Kidney (tissue), 22 donors: ENCODE data around the gene CHTF8. TPM values are rescaled to one million over a fixed set of nuclear protein-coding genes. Genes with fewer than 3 reads are reported as not detected.

Source experiments
- DNase-seq, 5 donors: peaks; one replicate each; pipeline ENCODE4 v3.0.0-alpha.2; 2013 to 2020
- FAIRE-seq: peaks from 2 replicates; lab custom pipeline; 2012; peaks lifted over from hg19 to GRCh38; lab: Jason Lieb, UNC
- H3K27ac ChIP-seq, 2 donors: one replicate each; pipeline ENCODE4 v1.7.0; 2013; ENCODE audit warnings: low read depth in 2 of 2, low read length in 2 of 2, inconsistent platforms in 1 of 2
- H3K27me3 ChIP-seq: one replicate; pipeline ENCODE4 v1.7.1; 2013; ENCODE audit warnings: low read length, inconsistent platforms; ENCODE audit not compliant: control insufficient read depth, insufficient read depth
- H3K36me3 ChIP-seq, 3 donors: one replicate each; pipeline versions ENCODE4 v1.7.0 to v1.7.1; 2013; ENCODE audit warnings: low read length in 3 of 3, control low read depth in 1 of 3, inconsistent platforms in 1 of 3; ENCODE audit not compliant: insufficient read depth in 3 of 3, control insufficient read depth in 2 of 3
- H3K4me1 ChIP-seq, 3 donors: one replicate each; pipeline versions ENCODE4 v1.7.0 to v1.7.1; 2013; ENCODE audit warnings: low read length in 3 of 3, inconsistent platforms in 1 of 3, low read depth in 1 of 3; ENCODE audit not compliant: control insufficient read depth in 2 of 3, insufficient read depth in 2 of 3
- H3K4me3 ChIP-seq, 3 donors: one replicate each; pipeline versions ENCODE4 v1.7.0 to v1.8.1; 2013; ENCODE audit warnings: low read length in 3 of 3, control low read depth in 1 of 3, inconsistent platforms in 1 of 3
- H3K9ac ChIP-seq, 3 donors: one replicate each; pipeline versions ENCODE4 v1.7.0 to v1.7.1; 2013; ENCODE audit warnings: low read length in 3 of 3, control low read depth in 1 of 3, inconsistent platforms in 1 of 3
- H3K9me3 ChIP-seq, 3 donors: one replicate each; pipeline versions ENCODE4 v1.7.0 to v1.7.1; 2013; ENCODE audit warnings: low read length in 3 of 3, control low read depth in 1 of 3, inconsistent platforms in 1 of 3; ENCODE audit not compliant: control insufficient read depth in 2 of 3, insufficient read depth in 1 of 3
- CTCF ChIP-seq: IDR thresholded peaks from 3 replicates; pipeline ENCODE4 v1.5.1; 2012; ENCODE audit warnings: mild to moderate bottlenecking, moderate library complexity, borderline replicate concordance; ENCODE audit not compliant: insufficient read depth; ENCODE audit errors: extremely low read depth
- intact Hi-C: fragments of 100-400 bp; cut with DNase I; formaldehyde crosslinking; loops from one replicate; pipeline ENCODE4 v1.11.1; 2022
- long read RNA-seq, 10 donors: library from polyadenylated mRNA in 1 of 10; unstranded in 1 of 10; transcript quantifications; one replicate each; pipeline ENCODE4 v2.0.0 and lab custom pipeline, GENCODE V29; 2021 to 2026
- polyA plus RNA-seq: library from polyadenylated mRNA; stranded (reverse); fragments of 350-450 nt; fragmentation: Illumina TruSeq; extraction: RNeasy Lipid Tissue Mini Kit (QIAGEN cat#74804); gene quantifications from one replicate; pipeline ENCODE4 v1.2.3, GENCODE V29; 2014; ENCODE audit warnings: low read depth, low replicate concordance; ENCODE audit not compliant: insufficient read depth
- total RNA-seq: library from RNA; stranded (reverse); fragmentation: NEBNext Ultra II Directional; extraction: Animal tissue kit (Norgen Biotek cat#: 25700); gene quantifications from one replicate; pipeline ENCODE4 v1.2.1, GENCODE V29; 2021
- donor health status: control.
- donor health status: control.
- donor health status: control.
- donor health status: control.
- donor health status: control.
- donor health status: DM: yes; HTN: yes; CAD: no.
- donor health status: Normal renal cell carcinoma (clear cell type).

CHTF8 gene
- 124 TPM for total RNA-seq
- 163 TPM for polyA plus RNA-seq
- long read RNA-seq, donor 1, transcript CHTF8-201 (1 exons, 2,561 nt) = major isoform, 48 of 76 reads
- long read RNA-seq, donor 1, transcript CHTF8-205 (3 exons, 856 nt) = minor isoform, 6 of 76 reads
- long read RNA-seq, donor 1, transcript CHTF8-203 (4 exons, 2,903 nt) = minor isoform, 15 of 76 reads
- long read RNA-seq, donor 1, partial matches to known transcripts = 0 of 76 reads
- long read RNA-seq, donor 1, other reads (novel, unspliced or antisense) = 0 of 76 reads
- long read RNA-seq, donor 2, transcript CHTF8-203 (4 exons, 2,903 nt) = minor isoform, 15 of 73 reads
- long read RNA-seq, donor 2, transcript CHTF8-202 (4 exons, 1,073 nt) = minor isoform, 6 of 73 reads
- long read RNA-seq, donor 2, transcript CHTF8-205 (3 exons, 856 nt) = minor isoform, 5 of 73 reads
- long read RNA-seq, donor 2, transcript CHTF8-201 (1 exons, 2,561 nt) = major isoform, 42 of 73 reads
- long read RNA-seq, donor 2, partial matches to known transcripts = 0 of 73 reads
- long read RNA-seq, donor 2, other reads (novel, unspliced or antisense) = 0 of 73 reads
- long read RNA-seq, donor 3, transcript CHTF8-205 (3 exons, 856 nt) = minor isoform, 12 of 124 reads
- long read RNA-seq, donor 3, transcript CHTF8-203 (4 exons, 2,903 nt) = minor isoform, 13 of 124 reads
- long read RNA-seq, donor 3, transcript CHTF8-201 (1 exons, 2,561 nt) = major isoform, 60 of 124 reads
- long read RNA-seq, donor 3, partial matches to known transcripts = 35 of 124 reads
- long read RNA-seq, donor 3, other reads (novel, unspliced or antisense) = 0 of 124 reads
- long read RNA-seq, donor 4, transcript CHTF8-201 (1 exons, 2,561 nt) = major isoform, 48 of 93 reads
- long read RNA-seq, donor 4, transcript CHTF8-205 (3 exons, 856 nt) = minor isoform, 9 of 93 reads
- long read RNA-seq, donor 4, transcript CHTF8-203 (4 exons, 2,903 nt) = minor isoform, 20 of 93 reads
- long read RNA-seq, donor 4, partial matches to known transcripts = 8 of 93 reads
- long read RNA-seq, donor 4, other reads (novel, unspliced or antisense) = 0 of 93 reads
- long read RNA-seq, donor 5, transcript CHTF8-201 (1 exons, 2,561 nt) = major isoform, 5 of 7 reads
- long read RNA-seq, donor 5, partial matches to known transcripts = 0 of 7 reads
- long read RNA-seq, donor 5, other reads (novel, unspliced or antisense) = 0 of 7 reads
- long read RNA-seq, donor 6, transcript CHTF8-205 (3 exons, 856 nt) = minor isoform, 5 of 53 reads
- long read RNA-seq, donor 6, transcript CHTF8-203 (4 exons, 2,903 nt) = minor isoform, 7 of 53 reads
- long read RNA-seq, donor 6, transcript CHTF8-201 (1 exons, 2,561 nt) = major isoform, 38 of 53 reads
- long read RNA-seq, donor 6, partial matches to known transcripts = 0 of 53 reads
- long read RNA-seq, donor 6, other reads (novel, unspliced or antisense) = 0 of 53 reads
- long read RNA-seq, donor 7, transcript CHTF8-205 (3 exons, 856 nt) = minor isoform, 5 of 49 reads
- long read RNA-seq, donor 7, transcript CHTF8-203 (4 exons, 2,903 nt) = major isoform, 22 of 49 reads
- long read RNA-seq, donor 7, transcript CHTF8-201 (1 exons, 2,561 nt) = minor isoform, 12 of 49 reads
- long read RNA-seq, donor 7, partial matches to known transcripts = 3 of 49 reads
- long read RNA-seq, donor 7, other reads (novel, unspliced or antisense) = 2 of 49 reads
- long read RNA-seq, donor 8, transcript CHTF8-203 (4 exons, 2,903 nt) = minor isoform, 12 of 95 reads
- long read RNA-seq, donor 8, transcript CHTF8-201 (1 exons, 2,561 nt) = major isoform, 70 of 95 reads
- long read RNA-seq, donor 8, transcript CHTF8-205 (3 exons, 856 nt) = minor isoform, 10 of 95 reads
- long read RNA-seq, donor 8, partial matches to known transcripts = 0 of 95 reads
- long read RNA-seq, donor 8, other reads (novel, unspliced or antisense) = 0 of 95 reads
- long read RNA-seq, donor 9, transcript CHTF8-203 (4 exons, 2,903 nt) = minor isoform, 10 of 60 reads
- long read RNA-seq, donor 9, transcript CHTF8-201 (1 exons, 2,561 nt) = major isoform, 46 of 60 reads
- long read RNA-seq, donor 9, partial matches to known transcripts = 0 of 60 reads
- long read RNA-seq, donor 9, other reads (novel, unspliced or antisense) = 0 of 60 reads
- long read RNA-seq, donor 10, transcript CHTF8-205 (3 exons, 856 nt) = minor isoform, 7 of 137 reads
- long read RNA-seq, donor 10, transcript CHTF8-203 (4 exons, 2,903 nt) = minor isoform, 19 of 137 reads
- long read RNA-seq, donor 10, transcript CHTF8-201 (1 exons, 2,561 nt) = major isoform, 54 of 137 reads
- long read RNA-seq, donor 10, partial matches to known transcripts = 49 of 137 reads
- long read RNA-seq, donor 10, other reads (novel, unspliced or antisense) = 0 of 137 reads

GRCh38 chr16:69132424-69133252 lies at the start of gene CHTF8, which contains the start of gene UTP4:
Gene CHTF8 (minus strand): TSS chr16:69132588. CDS start chr16:69121458, 11,130 bp downstream.
Gene UTP4 (plus strand): TSS chr16:69132649. CDS start chr16:69133460, 811 bp downstream.
- TF ChIP-seq CTCF = peak; percentile 16
- peaks cover 3 to 13% (median 10%) of the 10 kb centered on the region in 3 donors for H3K4me1 ChIP-seq
- peak within 1 kb of the TSS; percentile 85 to 99 (median 93) for H3K9ac ChIP-seq
- DNase-seq (peak; percentile 89 to 96 (median 93)), FAIRE-seq (no peak)
- H3K27ac ChIP-seq = peak within 1 kb of the TSS; percentile 91 to 93
- H3K9me3 ChIP-seq = no peaks in the 10 kb centered on the region
- H3K36me3 ChIP-seq = peaks cover 0 to 4% (median 4%) of the 10 kb centered on the region in 3 donors
- H3K27me3 ChIP-seq = no peaks in the 10 kb centered on the region
- intact Hi-C loops = no loop called here
- peak within 1 kb of the TSS; percentile 93 to 97 (median 95) for H3K4me3 ChIP-seq

GRCh38 chr16:69180011-69180338 lies 47.6 kb upstream of the CHTF8 start:
- H3K9ac ChIP-seq = no peak overlapping the region
- no peak overlapping the region for H3K4me3 ChIP-seq
- H3K27ac ChIP-seq = peak overlapping the region in 1 of 2 donors; percentile 60
- H3K4me1 ChIP-seq = peaks cover 0 to 15% (median 15%) of the 10 kb centered on the region in 3 donors
- H3K9me3 ChIP-seq = no peaks in the 10 kb centered on the region
- no peak for TF ChIP-seq CTCF
- no peaks in the 10 kb centered on the region for H3K36me3 ChIP-seq
- H3K27me3 ChIP-seq = no peaks in the 10 kb centered on the region
- FAIRE-seq (no peak), DNase-seq (no peak)
- intact Hi-C loops = no loop called here
